Panc1 (cell line): ENCODE data around the gene EXOC7.

Source experiments
- TCF7L2 ChIP-seq: IDR thresholded peaks from 2 replicates; pipeline ENCODE4 v1.6.1; 2011; ENCODE audit warnings: mild to moderate bottlenecking, low read depth, low read length, inconsistent platforms
- TF ChIP-seq, protein P1 (sequence below): fragments of 450-650 bp; IDR thresholded peaks from 2 replicates; pipeline ENCODE4 v1.5.1; 2017; ENCODE audit warnings: mild to moderate bottlenecking

GRCh38 chr17:76111956-76112355 lies 8.4 kb upstream of the EXOC7 start:
- TF ChIP-seq TCF7L2, result no peak
- TF ChIP-seq, protein P1, sequence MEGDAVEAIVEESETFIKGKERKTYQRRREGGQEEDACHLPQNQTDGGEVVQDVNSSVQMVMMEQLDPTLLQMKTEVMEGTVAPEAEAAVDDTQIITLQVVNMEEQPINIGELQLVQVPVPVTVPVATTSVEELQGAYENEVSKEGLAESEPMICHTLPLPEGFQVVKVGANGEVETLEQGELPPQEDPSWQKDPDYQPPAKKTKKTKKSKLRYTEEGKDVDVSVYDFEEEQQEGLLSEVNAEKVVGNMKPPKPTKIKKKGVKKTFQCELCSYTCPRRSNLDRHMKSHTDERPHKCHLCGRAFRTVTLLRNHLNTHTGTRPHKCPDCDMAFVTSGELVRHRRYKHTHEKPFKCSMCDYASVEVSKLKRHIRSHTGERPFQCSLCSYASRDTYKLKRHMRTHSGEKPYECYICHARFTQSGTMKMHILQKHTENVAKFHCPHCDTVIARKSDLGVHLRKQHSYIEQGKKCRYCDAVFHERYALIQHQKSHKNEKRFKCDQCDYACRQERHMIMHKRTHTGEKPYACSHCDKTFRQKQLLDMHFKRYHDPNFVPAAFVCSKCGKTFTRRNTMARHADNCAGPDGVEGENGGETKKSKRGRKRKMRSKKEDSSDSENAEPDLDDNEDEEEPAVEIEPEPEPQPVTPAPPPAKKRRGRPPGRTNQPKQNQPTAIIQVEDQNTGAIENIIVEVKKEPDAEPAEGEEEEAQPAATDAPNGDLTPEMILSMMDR, result no peak
